ENCODE data around the gene CALB2. TPM values are rescaled to one million over a fixed set of nuclear protein-coding genes. Genes with fewer than 3 reads are reported as not detected.

CALB2 gene
- total RNA-seq, 6 experiments from 2014 or later, result not detected

DNA sequence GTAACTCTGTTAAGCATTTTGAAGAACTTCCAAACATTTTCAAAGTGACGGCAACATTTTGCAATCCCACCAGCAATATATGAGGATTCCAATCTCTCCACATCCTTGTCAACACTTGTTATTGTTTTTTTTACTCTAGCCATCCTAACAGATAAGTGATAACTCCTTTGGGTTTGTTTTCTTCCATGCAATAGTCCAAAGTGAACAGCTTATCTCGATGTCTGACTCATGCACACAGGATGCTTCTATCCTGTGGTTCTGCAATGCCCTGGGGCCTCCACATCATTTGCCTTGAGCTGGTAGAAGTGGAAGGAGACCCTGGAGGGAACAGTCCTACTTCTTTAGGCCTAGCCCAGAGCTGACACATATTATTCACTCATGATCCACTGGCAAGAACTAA, 70.4 kb downstream of the CALB2 start:
- no peaks in the 10 kb centered on the region for H3K27me3 ChIP-seq
- H3K27ac ChIP-seq, result no peak overlapping the region
- no peak overlapping the region for H3K4me3 ChIP-seq
- H3K9me3 ChIP-seq, result no peaks in the 10 kb centered on the region
- intact Hi-C loops (cut with DNase I), result no loop called here
- no peak for ATAC-seq
- no peak for TF ChIP-seq POLR2A (IDR thresholded peaks at IDR 0.05)
- TF ChIP-seq, protein P1, sequence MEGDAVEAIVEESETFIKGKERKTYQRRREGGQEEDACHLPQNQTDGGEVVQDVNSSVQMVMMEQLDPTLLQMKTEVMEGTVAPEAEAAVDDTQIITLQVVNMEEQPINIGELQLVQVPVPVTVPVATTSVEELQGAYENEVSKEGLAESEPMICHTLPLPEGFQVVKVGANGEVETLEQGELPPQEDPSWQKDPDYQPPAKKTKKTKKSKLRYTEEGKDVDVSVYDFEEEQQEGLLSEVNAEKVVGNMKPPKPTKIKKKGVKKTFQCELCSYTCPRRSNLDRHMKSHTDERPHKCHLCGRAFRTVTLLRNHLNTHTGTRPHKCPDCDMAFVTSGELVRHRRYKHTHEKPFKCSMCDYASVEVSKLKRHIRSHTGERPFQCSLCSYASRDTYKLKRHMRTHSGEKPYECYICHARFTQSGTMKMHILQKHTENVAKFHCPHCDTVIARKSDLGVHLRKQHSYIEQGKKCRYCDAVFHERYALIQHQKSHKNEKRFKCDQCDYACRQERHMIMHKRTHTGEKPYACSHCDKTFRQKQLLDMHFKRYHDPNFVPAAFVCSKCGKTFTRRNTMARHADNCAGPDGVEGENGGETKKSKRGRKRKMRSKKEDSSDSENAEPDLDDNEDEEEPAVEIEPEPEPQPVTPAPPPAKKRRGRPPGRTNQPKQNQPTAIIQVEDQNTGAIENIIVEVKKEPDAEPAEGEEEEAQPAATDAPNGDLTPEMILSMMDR (IDR thresholded peaks at IDR 0.05), result no peak
- DNase-seq, result no peak
- H3K36me3 ChIP-seq, result no peaks in the 10 kb centered on the region
- WGBS (ENCODE audit: insufficient coverage, low coverage, low lambda C conversion rate, missing lambda C conversion rate), result 50% methylated on average over 2 of the region's 2 CpGs
- H3K4me1 ChIP-seq, result no peaks in the 10 kb centered on the region

DNA sequence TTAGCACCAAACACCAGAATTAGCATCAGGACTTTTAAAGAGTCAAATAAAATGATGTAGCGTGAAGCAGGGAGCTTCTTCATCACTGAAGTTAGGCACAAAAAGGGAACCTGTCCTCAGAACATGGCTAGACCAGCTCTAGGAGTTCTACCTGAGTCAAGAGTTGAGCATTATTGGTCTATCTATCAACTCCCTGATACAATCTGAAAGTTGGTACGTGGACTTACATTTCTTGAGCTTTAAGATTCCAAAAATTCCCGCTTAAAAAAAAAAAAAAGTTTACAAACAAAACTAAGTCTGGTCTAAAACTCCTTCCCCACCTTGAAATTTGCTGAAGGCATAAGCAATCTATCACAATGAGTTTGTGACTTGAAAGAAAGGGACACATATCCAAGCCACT, 71.1 kb downstream of the CALB2 start:
- H3K36me3 ChIP-seq, result no peaks in the 10 kb centered on the region
- no peak overlapping the region for H3K4me3 ChIP-seq
- intact Hi-C loops (cut with DNase I), result no loop called here
- H3K4me1 ChIP-seq, result no peaks in the 10 kb centered on the region
- DNase-seq (no peak), ATAC-seq (no peak)
- no peaks in the 10 kb centered on the region for H3K27me3 ChIP-seq
- 53% methylated on average over 3 of the region's 3 CpGs for WGBS (ENCODE audit: insufficient coverage, low coverage, low lambda C conversion rate, missing lambda C conversion rate)
- no peaks in the 10 kb centered on the region for H3K9me3 ChIP-seq
- no peak overlapping the region for H3K27ac ChIP-seq
- TF ChIP-seq, protein P1 (IDR thresholded peaks at IDR 0.05), result no peak
- TF ChIP-seq POLR2A (IDR thresholded peaks at IDR 0.05), result no peak

DNA sequence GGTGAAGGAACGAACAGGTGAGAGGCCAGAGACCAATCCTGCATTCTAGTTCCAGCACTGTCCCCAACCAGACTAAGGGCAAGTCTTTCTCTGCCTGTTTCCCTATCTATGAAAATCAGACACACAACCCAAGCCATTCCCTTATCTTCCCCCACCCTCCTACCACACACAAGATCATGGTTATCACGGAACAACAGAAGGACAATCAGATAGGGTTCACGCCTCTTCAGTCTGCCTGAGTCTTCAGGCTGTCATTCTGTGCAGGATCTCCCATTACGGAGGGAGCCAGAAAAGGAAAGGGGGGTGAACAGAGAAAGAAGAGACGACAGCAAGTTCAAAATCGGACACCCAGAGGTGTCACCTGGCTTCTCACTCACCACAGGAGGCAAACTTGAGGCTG, 72.2 kb downstream of the CALB2 start:
- Histone ChIP-seq H3K4me1 (no peaks in the 10 kb centered on the region), H3K27ac (no peak overlapping the region), H3K4me3 (no peak overlapping the region), H3K36me3 (no peaks in the 10 kb centered on the region), H3K27me3 (no peaks in the 10 kb centered on the region), H3K9me3 (no peaks in the 10 kb centered on the region)
- intact Hi-C loops (cut with DNase I), result no loop called here
- WGBS (ENCODE audit: insufficient coverage, low coverage, low lambda C conversion rate, missing lambda C conversion rate), result 33% methylated on average over 5 of the region's 6 CpGs
- TF ChIP-seq POLR2A (IDR thresholded peaks at IDR 0.05), result no peak
- TF ChIP-seq, protein P1 (IDR thresholded peaks at IDR 0.05), result no peak
- ATAC-seq, result no peak
- peak in 1 of 3 donors; percentile 1 for DNase-seq

DNA sequence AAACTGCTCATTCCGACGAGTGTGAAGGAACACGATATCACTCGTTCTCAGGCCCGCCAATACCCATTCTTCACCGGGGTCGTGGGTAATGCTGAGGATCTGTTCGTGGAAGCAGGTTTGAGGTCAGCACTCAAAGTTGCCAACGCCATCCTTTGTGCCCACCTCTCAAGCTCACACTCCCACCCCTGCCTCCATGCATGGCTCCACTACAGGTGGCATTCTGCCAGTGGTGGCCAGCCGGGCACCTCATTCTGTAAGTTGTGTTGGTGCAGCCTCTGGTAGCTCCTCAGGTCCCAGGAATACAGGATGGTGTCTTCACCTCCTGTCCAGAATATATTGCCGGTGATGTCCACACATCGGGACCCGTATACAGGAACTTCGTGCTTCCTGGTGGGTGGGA, 72.7 kb downstream of the CALB2 start:
- Histone ChIP-seq H3K9me3 (no peaks in the 10 kb centered on the region), H3K4me1 (no peaks in the 10 kb centered on the region), H3K36me3 (no peaks in the 10 kb centered on the region), H3K27me3 (no peaks in the 10 kb centered on the region), H3K4me3 (no peak overlapping the region), H3K27ac (no peak overlapping the region)
- intact Hi-C loops (cut with DNase I), result no loop called here
- DNase-seq (no peak), ATAC-seq (no peak)
- TF ChIP-seq, protein P1 (IDR thresholded peaks at IDR 0.05), result no peak
- TF ChIP-seq POLR2A (IDR thresholded peaks at IDR 0.05), result no peak
- 63% methylated on average over 2 of the region's 14 CpGs for WGBS (ENCODE audit: insufficient coverage, low coverage, low lambda C conversion rate, missing lambda C conversion rate)

DNA sequence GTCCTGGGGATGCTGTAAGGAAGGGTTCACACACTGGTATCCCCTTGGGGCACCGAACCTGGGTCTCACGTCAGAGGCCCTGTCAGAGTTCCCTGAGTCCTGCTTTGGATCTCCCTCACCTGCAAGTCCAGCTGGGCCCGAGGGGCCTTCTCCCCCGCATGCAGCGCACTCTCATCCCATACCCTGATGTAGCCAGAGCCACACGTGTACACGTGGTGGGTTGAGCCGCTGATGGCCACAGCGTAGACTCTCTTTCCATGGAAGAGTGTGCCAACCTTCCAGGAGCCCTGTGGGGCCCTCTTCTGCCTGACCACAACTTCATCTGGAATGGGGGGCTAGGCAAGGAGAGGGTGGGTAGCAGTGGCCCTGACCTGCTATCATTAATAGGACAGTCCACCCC, 73.5 kb downstream of the CALB2 start:
- Histone ChIP-seq H3K36me3 (no peaks in the 10 kb centered on the region), H3K27ac (no peak overlapping the region), H3K9me3 (no peaks in the 10 kb centered on the region), H3K4me1 (no peaks in the 10 kb centered on the region), H3K27me3 (no peaks in the 10 kb centered on the region), H3K4me3 (no peak overlapping the region)
- intact Hi-C loops (cut with DNase I), result no loop called here
- TF ChIP-seq, protein P1 (IDR thresholded peaks at IDR 0.05), result no peak
- no peak for TF ChIP-seq POLR2A (IDR thresholded peaks at IDR 0.05)
- peak in 1 of 4 donors; percentile 18 for ATAC-seq
- WGBS (ENCODE audit: insufficient coverage, low coverage, low lambda C conversion rate, missing lambda C conversion rate), result no CpG with 5 or more reads among the region's 9 CpGs
- no peak for DNase-seq

Data from right lobe of liver (tissue), 6 donors.